Measurements from ENCODE around the gene KRTAP22-1.

The KRTAP22-1 gene

GRCh38 chr21:30628109-30628508 lies 27.2 kb downstream of the KRTAP22-1 start:
- no peak for DNase-seq

GRCh38 chr21:30629200-30629599 lies 28.3 kb downstream of the KRTAP22-1 start:
- no peak for DNase-seq

GRCh38 chr21:30634906-30635305 lies 34.0 kb downstream of the KRTAP22-1 start, which contains the start of gene KRTAP20-2:
Gene KRTAP20-2, plus strand, starts transcription at chr21:30635206. Its CDS starts 58 bp downstream, at chr21:30635264.
- DNase-seq = no peak

- DNase-seq = no peak
Measured at GRCh38 chr21:30638686-30639085, 37.8 kb downstream of the KRTAP22-1 start.

GRCh38 chr21:30642564-30642963 lies 41.7 kb downstream of the KRTAP22-1 start, which contains the start of gene KRTAP20-3:
Gene KRTAP20-3, plus strand, starts transcription at chr21:30642864.
- DNase-seq = no peak

GRCh38 chr21:30646904-30647414 lies 46.1 kb downstream of the KRTAP22-1 start:
- DNase-seq = no peak

Measured in COR-L47 (cell line).